ENCODE results near the gene SH3RF2. TPM values are rescaled to one million over a fixed set of nuclear protein-coding genes. Genes with fewer than 3 reads are reported as not detected.

SH3RF2 gene
- total and polyA plus RNA-seq, 7 experiments from 2014 or later, result 0.22 to 0.61 TPM; not detected in 5

DNA sequence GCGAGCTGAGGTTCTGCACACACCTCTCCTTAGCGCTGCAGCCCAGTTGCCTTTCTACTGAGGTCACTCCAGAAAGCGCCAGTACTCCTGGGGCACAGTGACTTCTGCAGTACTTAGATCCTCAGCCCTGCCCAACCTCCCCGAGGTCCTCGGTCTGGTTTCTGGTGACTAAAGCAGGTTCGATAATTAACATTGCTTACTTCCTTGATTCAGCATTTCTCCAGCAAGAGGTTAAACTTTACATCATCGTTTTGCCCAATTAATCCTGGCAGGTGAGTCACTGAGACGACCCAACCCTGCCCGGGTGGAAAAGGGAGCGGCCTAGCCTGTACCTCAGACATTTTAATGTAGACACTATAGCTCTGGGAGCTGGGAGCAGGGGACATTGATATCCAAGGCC, 91.4 kb downstream of the SH3RF2 start:
- Histone ChIP-seq H3K27ac (ENCODE audit: low read depth, low read length) (no peak overlapping the region), H3K36me3 (ENCODE audit: control insufficient read depth in 2 of 3, insufficient read depth in 3 of 3, low read length in 3 of 3) (no peaks in the 10 kb centered on the region), H3K9me3 (ENCODE audit: control insufficient read depth in 2 of 3, low read length in 3 of 3) (no peaks in the 10 kb centered on the region), H3K4me3 (ENCODE audit: low read length) (no peak overlapping the region), H3K27me3 (ENCODE audit: control insufficient read depth in 2 of 2, insufficient read depth in 2 of 2, low read length in 2 of 2) (no peaks in the 10 kb centered on the region), H3K4me1 (ENCODE audit: control insufficient read depth in 2 of 2, insufficient read depth in 2 of 2, low read length in 2 of 2) (no peaks in the 10 kb centered on the region)
- Mint-ChIP-seq H3K4me1 (no peaks in the 10 kb centered on the region), H3K9me3 (no peaks in the 10 kb centered on the region), H3K4me3 (no peak overlapping the region), H3K36me3 (no peaks in the 10 kb centered on the region), H3K27ac (no peak overlapping the region), H3K27me3 (peaks cover 4 to 22% (median 10%) of the 10 kb centered on the region in 5 donors)
- ATAC-seq, result no peak
- CTCF ChIA-PET, result no interaction called here
- POLR2A ChIA-PET, result no interaction called here
- DNase-seq, result no peak
- intact Hi-C loops (cut with micrococcal nuclease), result no loop called here

DNA sequence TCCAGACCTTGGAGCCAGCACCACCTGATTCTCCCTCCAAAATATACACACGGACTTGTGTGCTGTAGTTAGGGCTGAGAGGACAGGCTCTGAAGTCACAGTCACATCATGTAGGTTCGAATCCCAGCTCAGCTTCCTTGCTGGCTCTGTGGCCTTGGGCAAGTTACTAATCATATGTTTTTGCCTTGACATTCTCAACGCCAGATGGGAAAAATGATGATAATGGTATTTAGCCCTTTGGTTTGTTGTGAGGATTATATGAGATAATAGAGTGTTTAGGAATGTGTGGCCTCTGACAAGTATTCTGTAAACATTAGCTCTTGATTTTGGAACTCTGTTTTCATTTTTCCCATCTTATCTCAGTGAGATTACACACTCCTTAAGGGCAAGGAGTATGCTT, 96.5 kb downstream of the SH3RF2 start:
- Histone ChIP-seq H3K27me3 (ENCODE audit: control insufficient read depth in 2 of 2, insufficient read depth in 2 of 2, low read length in 2 of 2) (no peaks in the 10 kb centered on the region), H3K27ac (ENCODE audit: low read depth, low read length) (no peak overlapping the region), H3K36me3 (ENCODE audit: control insufficient read depth in 2 of 3, insufficient read depth in 3 of 3, low read length in 3 of 3) (no peaks in the 10 kb centered on the region), H3K9me3 (ENCODE audit: control insufficient read depth in 2 of 3, low read length in 3 of 3) (no peaks in the 10 kb centered on the region), H3K4me3 (ENCODE audit: low read length) (no peak overlapping the region), H3K4me1 (ENCODE audit: control insufficient read depth in 2 of 2, insufficient read depth in 2 of 2, low read length in 2 of 2) (no peaks in the 10 kb centered on the region)
- Mint-ChIP-seq H3K4me1 (no peaks in the 10 kb centered on the region), H3K9me3 (no peaks in the 10 kb centered on the region), H3K27ac (no peak overlapping the region), H3K4me3 (no peak overlapping the region), H3K36me3 (no peaks in the 10 kb centered on the region), H3K27me3 (peaks cover 0 to 18% (median 4%) of the 10 kb centered on the region in 5 donors)
- DNase-seq (no peak), ATAC-seq (no peak)
- intact Hi-C loops (cut with micrococcal nuclease), result no loop called here
- CTCF ChIA-PET, result no interaction called here
- POLR2A ChIA-PET, result no interaction called here

DNA sequence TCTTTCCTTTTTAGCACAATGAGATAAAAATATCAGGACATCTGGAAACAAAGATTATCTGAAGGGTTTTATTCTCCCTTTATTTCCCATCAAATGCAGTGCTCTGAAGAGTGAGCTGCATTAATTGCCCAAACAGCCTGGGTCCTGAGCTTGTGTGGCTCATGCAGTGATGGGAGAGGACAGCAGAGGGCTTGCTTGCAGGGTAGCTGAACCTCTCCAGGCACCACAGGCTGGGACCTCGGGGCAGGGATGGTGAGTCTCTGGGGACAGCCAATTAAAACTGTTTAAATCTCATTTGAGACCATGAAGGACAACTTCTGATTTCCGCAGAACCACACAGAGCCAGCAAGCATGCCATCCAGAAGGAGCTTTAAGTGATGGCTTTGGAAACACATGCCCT, 97.7 kb downstream of the SH3RF2 start:
- Mint-ChIP-seq H3K27me3 (peaks cover 0 to 14% (median 4%) of the 10 kb centered on the region in 5 donors), H3K36me3 (no peaks in the 10 kb centered on the region), H3K9me3 (no peaks in the 10 kb centered on the region), H3K4me1 (no peaks in the 10 kb centered on the region), H3K4me3 (no peak overlapping the region), H3K27ac (no peak overlapping the region)
- ATAC-seq (no peak), DNase-seq (no peak)
- H3K4me1 ChIP-seq (ENCODE audit: control insufficient read depth in 2 of 2, insufficient read depth in 2 of 2, low read length in 2 of 2), result no peaks in the 10 kb centered on the region
- ChIA-PET POLR2A (no interaction called here), CTCF (no interaction called here)
- no peaks in the 10 kb centered on the region for H3K36me3 ChIP-seq (ENCODE audit: control insufficient read depth in 2 of 3, insufficient read depth in 3 of 3, low read length in 3 of 3)
- H3K9me3 ChIP-seq (ENCODE audit: control insufficient read depth in 2 of 3, low read length in 3 of 3), result no peaks in the 10 kb centered on the region
- intact Hi-C loops (cut with micrococcal nuclease), result no loop called here
- H3K27ac ChIP-seq (ENCODE audit: low read depth, low read length), result no peak overlapping the region
- H3K27me3 ChIP-seq (ENCODE audit: control insufficient read depth in 2 of 2, insufficient read depth in 2 of 2, low read length in 2 of 2), result no peaks in the 10 kb centered on the region
- no peak overlapping the region for H3K4me3 ChIP-seq (ENCODE audit: low read length)

DNA sequence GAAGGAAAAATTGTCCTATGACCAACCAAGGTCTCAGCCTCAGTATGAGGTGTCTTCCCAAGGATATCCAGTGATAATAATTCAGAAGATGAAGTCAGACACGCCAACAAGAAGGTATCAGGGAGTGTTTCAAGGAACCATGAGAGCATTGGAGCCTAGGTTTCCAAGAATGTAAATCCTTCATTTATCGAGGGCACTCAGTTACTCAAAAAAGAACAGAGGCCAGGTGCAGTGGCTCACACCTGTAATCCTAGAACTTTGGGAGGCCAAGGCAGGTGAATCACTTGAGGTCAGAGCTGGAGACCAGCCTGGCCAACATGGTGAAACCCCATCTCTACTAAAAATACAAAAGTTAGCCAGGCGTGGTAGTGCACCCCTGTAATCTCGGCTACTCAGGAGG, 98.2 kb downstream of the SH3RF2 start:
- H3K27me3 ChIP-seq (ENCODE audit: control insufficient read depth in 2 of 2, insufficient read depth in 2 of 2, low read length in 2 of 2), result no peaks in the 10 kb centered on the region
- H3K27me3 Mint-ChIP-seq, result peaks cover 0 to 14% (median 4%) of the 10 kb centered on the region in 5 donors
- H3K9me3 ChIP-seq (ENCODE audit: control insufficient read depth in 2 of 3, low read length in 3 of 3), result no peaks in the 10 kb centered on the region
- no peak overlapping the region for H3K27ac ChIP-seq (ENCODE audit: low read depth, low read length)
- no peak for DNase-seq
- no peaks in the 10 kb centered on the region for H3K4me1 Mint-ChIP-seq
- ChIA-PET CTCF (no interaction called here), POLR2A (no interaction called here)
- no peaks in the 10 kb centered on the region for H3K36me3 ChIP-seq (ENCODE audit: control insufficient read depth in 2 of 3, insufficient read depth in 3 of 3, low read length in 3 of 3)
- no peak overlapping the region for H3K4me3 ChIP-seq (ENCODE audit: low read length)
- H3K9me3 Mint-ChIP-seq, result no peaks in the 10 kb centered on the region
- intact Hi-C loops (cut with micrococcal nuclease), result no loop called here
- ATAC-seq, result no peak
- H3K27ac Mint-ChIP-seq, result no peak overlapping the region
- no peaks in the 10 kb centered on the region for H3K36me3 Mint-ChIP-seq
- H3K4me3 Mint-ChIP-seq, result no peak overlapping the region
- H3K4me1 ChIP-seq (ENCODE audit: control insufficient read depth in 2 of 2, insufficient read depth in 2 of 2, low read length in 2 of 2), result no peaks in the 10 kb centered on the region

DNA sequence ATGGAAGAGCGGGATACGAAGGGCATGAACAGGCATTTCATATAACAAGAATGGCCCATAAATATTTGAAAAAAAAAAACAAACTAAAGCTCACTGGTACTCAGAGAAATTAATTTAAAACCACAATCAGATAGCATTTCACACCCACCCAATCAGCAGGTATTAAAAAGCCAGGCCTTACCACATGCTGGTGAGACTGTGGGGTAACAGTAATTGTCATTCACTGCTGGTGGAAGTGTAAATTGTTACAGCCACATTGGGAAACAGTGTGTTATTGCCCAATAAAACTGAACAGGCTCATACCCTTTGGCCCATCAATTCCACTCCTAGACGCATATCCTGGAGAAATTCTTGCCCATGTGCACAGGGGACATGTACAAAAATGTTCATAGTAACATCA, 103.0 kb downstream of the SH3RF2 start:
- H3K27ac Mint-ChIP-seq, result no peak overlapping the region
- peaks cover 0 to 2% (median 0%) of the 10 kb centered on the region in 7 donors for H3K4me1 Mint-ChIP-seq
- peaks cover 0 to 11% (median 5%) of the 10 kb centered on the region in 5 donors for H3K27me3 Mint-ChIP-seq
- peaks cover 0 to 4% (median 0%) of the 10 kb centered on the region in 11 donors for H3K9me3 Mint-ChIP-seq
- ChIA-PET CTCF (no interaction called here), POLR2A (no interaction called here)
- Histone ChIP-seq H3K4me3 (ENCODE audit: low read length) (no peak overlapping the region), H3K9me3 (ENCODE audit: control insufficient read depth in 2 of 3, low read length in 3 of 3) (no peaks in the 10 kb centered on the region), H3K27me3 (ENCODE audit: control insufficient read depth in 2 of 2, insufficient read depth in 2 of 2, low read length in 2 of 2) (no peaks in the 10 kb centered on the region), H3K4me1 (ENCODE audit: control insufficient read depth in 2 of 2, insufficient read depth in 2 of 2, low read length in 2 of 2) (no peaks in the 10 kb centered on the region), H3K36me3 (ENCODE audit: control insufficient read depth in 2 of 3, insufficient read depth in 3 of 3, low read length in 3 of 3) (no peaks in the 10 kb centered on the region), H3K27ac (ENCODE audit: low read depth, low read length) (no peak overlapping the region)
- H3K36me3 Mint-ChIP-seq, result no peaks in the 10 kb centered on the region
- DNase-seq (no peak), ATAC-seq (no peak)
- H3K4me3 Mint-ChIP-seq, result no peak overlapping the region
- intact Hi-C loops (cut with micrococcal nuclease), result no loop called here

DNA sequence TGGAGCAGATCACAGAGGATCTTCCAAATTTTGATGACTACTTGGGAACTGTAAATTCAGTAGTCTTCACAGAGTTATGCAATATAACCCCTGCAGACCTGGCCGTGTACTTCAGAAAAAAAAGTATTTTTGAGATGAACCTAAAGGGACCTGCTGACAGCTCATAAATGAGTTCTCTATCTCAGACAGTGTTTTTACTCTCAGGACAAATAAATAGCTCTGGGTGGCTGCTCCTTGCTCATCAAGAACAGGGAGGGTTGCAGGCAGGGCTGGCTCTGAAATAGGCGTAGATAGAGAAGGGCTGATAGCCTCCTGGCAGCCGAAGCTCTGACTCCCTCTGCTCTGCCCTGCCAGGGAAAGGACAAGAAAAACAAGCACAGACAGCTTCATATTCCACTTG, 104.1 kb downstream of the SH3RF2 start:
- H3K4me3 Mint-ChIP-seq, result no peak overlapping the region
- intact Hi-C loops (cut with micrococcal nuclease), result no loop called here

DNA sequence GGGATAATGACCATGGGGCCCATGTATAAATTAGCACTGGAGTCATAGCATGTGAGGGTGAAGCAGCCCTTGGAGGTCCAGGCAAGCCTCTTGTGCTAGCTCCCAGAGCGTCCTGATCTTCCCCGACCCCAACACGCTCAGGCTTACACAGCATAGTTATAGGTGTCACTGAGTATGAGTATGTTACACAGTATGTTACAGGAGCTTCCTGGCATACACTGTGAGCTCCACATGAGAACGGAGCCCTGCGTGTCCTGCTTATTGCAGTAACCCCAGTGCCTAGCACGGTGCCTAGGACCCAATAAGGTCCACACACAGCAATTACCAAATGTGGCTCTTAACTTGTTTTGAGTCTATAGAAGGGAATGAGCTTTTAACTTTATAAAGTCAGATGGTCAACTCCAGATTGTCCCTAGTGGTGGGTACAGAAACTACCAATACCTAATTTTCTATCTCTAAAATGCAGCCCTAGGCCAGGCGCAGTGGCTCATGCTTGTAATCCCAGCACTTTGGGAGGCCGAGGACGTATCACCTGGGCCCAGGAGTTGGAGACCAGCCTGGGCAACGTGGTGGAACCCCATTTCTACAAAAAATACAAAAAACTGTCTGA, 104.9 kb downstream of the SH3RF2 start:
- H3K4me3 Mint-ChIP-seq, result no peak overlapping the region

More for the DNA sequence above, 104.1 kb downstream of the SH3RF2 start:
- CTCF ChIA-PET, result no interaction called here
- Mint-ChIP-seq H3K27ac (no peak overlapping the region), H3K36me3 (no peaks in the 10 kb centered on the region), H3K9me3 (peaks cover 0 to 4% (median 0%) of the 10 kb centered on the region in 11 donors), H3K4me1 (peaks cover 0 to 2% (median 0%) of the 10 kb centered on the region in 7 donors), H3K27me3 (peaks cover 0 to 11% (median 5%) of the 10 kb centered on the region in 5 donors)
- Histone ChIP-seq H3K4me1 (ENCODE audit: control insufficient read depth in 2 of 2, insufficient read depth in 2 of 2, low read length in 2 of 2) (no peaks in the 10 kb centered on the region), H3K36me3 (ENCODE audit: control insufficient read depth in 2 of 3, insufficient read depth in 3 of 3, low read length in 3 of 3) (no peaks in the 10 kb centered on the region), H3K27me3 (ENCODE audit: control insufficient read depth in 2 of 2, insufficient read depth in 2 of 2, low read length in 2 of 2) (no peaks in the 10 kb centered on the region), H3K9me3 (ENCODE audit: control insufficient read depth in 2 of 3, low read length in 3 of 3) (no peaks in the 10 kb centered on the region), H3K4me3 (ENCODE audit: low read length) (no peak overlapping the region), H3K27ac (ENCODE audit: low read depth, low read length) (no peak overlapping the region)
- POLR2A ChIA-PET, result no interaction called here
- DNase-seq, result no peak
- ATAC-seq, result no peak

More for the DNA sequence above, 104.9 kb downstream of the SH3RF2 start:
- intact Hi-C loops (cut with micrococcal nuclease), result no loop called here
- peaks cover 0 to 6% (median 0%) of the 10 kb centered on the region in 11 donors for H3K9me3 Mint-ChIP-seq
- H3K36me3 Mint-ChIP-seq, result no peaks in the 10 kb centered on the region
- no peak overlapping the region for H3K27ac Mint-ChIP-seq
- H3K4me3 ChIP-seq (ENCODE audit: low read length), result no peak overlapping the region
- DNase-seq (no peak), ATAC-seq (no peak)
- H3K27ac ChIP-seq (ENCODE audit: low read depth, low read length), result no peak overlapping the region
- no peaks in the 10 kb centered on the region for H3K9me3 ChIP-seq (ENCODE audit: control insufficient read depth in 2 of 3, low read length in 3 of 3)
- ChIA-PET POLR2A (no interaction called here), CTCF (no interaction called here)
- no peaks in the 10 kb centered on the region for H3K36me3 ChIP-seq (ENCODE audit: control insufficient read depth in 2 of 3, insufficient read depth in 3 of 3, low read length in 3 of 3)
- H3K27me3 Mint-ChIP-seq, result peaks cover 0 to 13% (median 0%) of the 10 kb centered on the region in 5 donors
- no peaks in the 10 kb centered on the region for H3K4me1 ChIP-seq (ENCODE audit: control insufficient read depth in 2 of 2, insufficient read depth in 2 of 2, low read length in 2 of 2)
- no peaks in the 10 kb centered on the region for H3K27me3 ChIP-seq (ENCODE audit: control insufficient read depth in 2 of 2, insufficient read depth in 2 of 2, low read length in 2 of 2)
- H3K4me1 Mint-ChIP-seq, result peaks cover 0 to 2% (median 0%) of the 10 kb centered on the region in 7 donors

Data from naive thymus-derived CD4-positive, alpha-beta T cell (primary cell).